Epithelial cell of esophagus (primary cell): ENCODE measurements around the gene ARID5B.

Experiments used
- DNase-seq: peaks from one replicate; pipeline ENCODE4 v3.0.0; 2010; ENCODE audit warnings: low read depth
- H3K4me3 ChIP-seq: 2 replicates; pipeline ENCODE4 v1.5.1; 2011; ENCODE audit warnings: mild to moderate bottlenecking, low read length, control low read depth
- CTCF ChIP-seq: IDR thresholded peaks from 2 replicates; pipeline ENCODE4 v1.5.1; 2011; ENCODE audit warnings: low read depth, mild to moderate bottlenecking, low read length, control low read depth, inconsistent platforms; ENCODE audit not compliant: insufficient read depth; ENCODE audit errors: missing control alignments

The ARID5B gene

GRCh38 chr10:61870526-61870895 is 31.0 kb upstream of the ARID5B start:
- no peak for DNase-seq
- TF ChIP-seq CTCF: no peak
- H3K4me3 ChIP-seq: no peak overlapping the region

- DNase-seq: no peak
- no peak for TF ChIP-seq CTCF
- no peak overlapping the region for H3K4me3 ChIP-seq
Measured at GRCh38 chr10:61871487-61871886, 30.0 kb upstream of the ARID5B start.

DNA sequence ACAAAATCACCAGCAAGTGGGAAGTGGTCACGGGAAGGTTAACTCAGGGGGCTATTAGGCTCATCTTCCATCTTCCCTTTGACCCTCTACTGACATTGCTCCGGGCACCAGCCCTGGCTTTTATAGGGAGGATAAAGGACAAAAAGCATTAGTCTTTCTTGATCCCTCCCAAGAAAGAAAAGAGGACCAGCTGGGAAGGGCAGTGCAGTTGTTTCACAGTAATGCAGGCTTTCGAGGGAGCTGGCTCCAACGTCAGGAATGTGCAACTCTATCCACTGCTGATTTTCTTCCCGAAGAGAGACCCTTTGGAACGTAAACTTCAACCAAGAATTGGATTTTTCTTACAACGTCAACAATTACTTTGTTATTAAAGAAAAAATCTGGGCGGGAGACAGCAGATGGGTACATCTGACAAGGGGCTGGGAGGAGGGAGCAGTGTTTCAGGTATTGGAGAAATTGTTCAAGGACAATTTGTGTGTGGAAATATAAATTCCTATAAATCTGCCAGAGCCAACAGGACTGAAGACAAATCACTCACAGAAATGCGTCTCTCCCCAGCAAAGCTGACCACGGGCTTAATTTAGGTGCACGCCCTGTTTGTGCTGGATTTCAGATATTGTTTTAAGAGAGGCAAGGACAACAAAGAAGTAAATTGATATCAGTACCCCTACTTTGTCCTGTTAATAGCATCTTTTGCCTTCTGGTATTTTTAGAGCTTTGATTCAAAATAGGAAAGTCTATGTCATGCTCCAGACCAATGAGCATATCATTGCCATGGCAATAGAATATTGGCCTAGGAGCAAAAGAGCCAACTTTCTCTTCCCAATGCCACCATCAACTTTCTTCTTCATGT is 23.4 kb upstream of the ARID5B start:
- no peak overlapping the region for H3K4me3 ChIP-seq
- no peak for DNase-seq
- TF ChIP-seq CTCF: no peak

DNA sequence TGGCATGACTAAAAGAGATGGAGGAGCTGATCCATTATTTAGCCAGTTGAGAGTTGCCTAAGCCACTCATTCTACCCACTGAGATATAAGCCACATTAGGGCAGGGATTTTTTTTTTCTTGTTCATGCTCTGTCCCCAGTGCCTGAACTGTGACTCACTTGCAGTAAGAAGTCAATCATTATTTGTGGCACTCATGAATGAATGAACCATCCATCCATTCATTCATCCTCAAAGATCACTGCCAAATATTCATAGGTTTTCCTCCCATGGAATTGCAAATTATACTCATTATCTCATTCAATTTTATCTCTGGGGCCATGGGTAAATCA is 22.8 kb upstream of the ARID5B start:
- no peak for TF ChIP-seq CTCF
- no peak for DNase-seq
- H3K4me3 ChIP-seq: no peak overlapping the region

- TF ChIP-seq CTCF: no peak
- peak; percentile 71 for DNase-seq
- no peak overlapping the region for H3K4me3 ChIP-seq
Measured at GRCh38 chr10:61882621-61883370, 18.7 kb upstream of the ARID5B start.

- H3K4me3 ChIP-seq: no peak overlapping the region
- no peak for DNase-seq
- TF ChIP-seq CTCF: no peak
Measured at GRCh38 chr10:61883371-61884025, 18.0 kb upstream of the ARID5B start.
